ENCODE data around the gene CAMK2N1.

DNA sequence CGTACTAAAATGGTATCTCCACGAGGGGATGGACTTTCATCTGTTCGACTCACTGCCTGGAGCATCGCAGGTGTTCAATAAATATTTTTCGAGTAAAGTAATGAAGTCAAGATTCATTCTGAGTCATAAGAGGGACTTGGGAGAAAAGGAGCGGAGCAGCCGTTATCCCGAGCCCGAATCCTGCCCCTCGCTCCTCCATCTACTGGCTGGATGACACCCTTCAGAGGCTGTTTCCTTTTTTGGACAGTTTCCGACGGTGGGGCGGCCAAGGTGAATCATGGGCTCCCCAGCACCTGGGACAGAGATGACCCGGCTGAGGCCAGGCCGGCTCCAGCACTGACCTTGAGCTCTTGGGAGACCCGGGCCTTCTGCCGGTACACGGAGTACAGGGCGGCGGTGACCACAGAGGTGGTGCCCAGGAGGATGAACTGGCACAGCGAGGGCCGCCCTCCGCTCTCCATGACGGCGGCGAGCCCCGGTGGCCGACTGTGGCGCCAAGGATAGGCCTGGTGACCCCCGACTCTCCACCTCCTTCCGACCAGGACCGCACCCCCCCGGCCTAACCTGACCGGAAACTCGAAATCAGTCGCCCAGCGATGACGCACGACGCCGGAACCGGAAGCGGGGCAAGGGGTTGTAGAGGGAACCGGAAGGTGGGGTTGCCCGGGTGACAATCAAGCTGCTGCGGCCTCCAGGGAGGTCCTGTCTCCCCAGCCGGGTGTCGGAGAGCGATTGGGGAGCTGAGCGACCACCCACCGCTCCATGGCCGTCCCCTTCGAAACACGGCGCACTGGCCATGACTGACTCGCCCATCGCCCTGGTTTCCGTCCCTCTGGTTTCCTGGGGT is 21.8 kb upstream of the CAMK2N1 start, which contains the start of gene MUL1:
- TF ChIP-seq, protein P1, sequence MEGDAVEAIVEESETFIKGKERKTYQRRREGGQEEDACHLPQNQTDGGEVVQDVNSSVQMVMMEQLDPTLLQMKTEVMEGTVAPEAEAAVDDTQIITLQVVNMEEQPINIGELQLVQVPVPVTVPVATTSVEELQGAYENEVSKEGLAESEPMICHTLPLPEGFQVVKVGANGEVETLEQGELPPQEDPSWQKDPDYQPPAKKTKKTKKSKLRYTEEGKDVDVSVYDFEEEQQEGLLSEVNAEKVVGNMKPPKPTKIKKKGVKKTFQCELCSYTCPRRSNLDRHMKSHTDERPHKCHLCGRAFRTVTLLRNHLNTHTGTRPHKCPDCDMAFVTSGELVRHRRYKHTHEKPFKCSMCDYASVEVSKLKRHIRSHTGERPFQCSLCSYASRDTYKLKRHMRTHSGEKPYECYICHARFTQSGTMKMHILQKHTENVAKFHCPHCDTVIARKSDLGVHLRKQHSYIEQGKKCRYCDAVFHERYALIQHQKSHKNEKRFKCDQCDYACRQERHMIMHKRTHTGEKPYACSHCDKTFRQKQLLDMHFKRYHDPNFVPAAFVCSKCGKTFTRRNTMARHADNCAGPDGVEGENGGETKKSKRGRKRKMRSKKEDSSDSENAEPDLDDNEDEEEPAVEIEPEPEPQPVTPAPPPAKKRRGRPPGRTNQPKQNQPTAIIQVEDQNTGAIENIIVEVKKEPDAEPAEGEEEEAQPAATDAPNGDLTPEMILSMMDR (IDR thresholded peaks at IDR 0.05) = no peak
- TF ChIP-seq POLR2A (IDR thresholded peaks at IDR 0.05) = peak in 1 of 2 donors; percentile 72
